ENCODE results near the gene PRLHR.

Gene PRLHR

GRCh38 chr10:118607768-118608354 is 12.4 kb upstream of the PRLHR start:
- Histone ChIP-seq H3K4me3 (no peak overlapping the region), H3K27ac (no peak overlapping the region)
- no peak for TF ChIP-seq CTCF (IDR thresholded peaks at IDR 0.05)
- no peak for DNase-seq (ENCODE audit: low spot score)

DNA sequence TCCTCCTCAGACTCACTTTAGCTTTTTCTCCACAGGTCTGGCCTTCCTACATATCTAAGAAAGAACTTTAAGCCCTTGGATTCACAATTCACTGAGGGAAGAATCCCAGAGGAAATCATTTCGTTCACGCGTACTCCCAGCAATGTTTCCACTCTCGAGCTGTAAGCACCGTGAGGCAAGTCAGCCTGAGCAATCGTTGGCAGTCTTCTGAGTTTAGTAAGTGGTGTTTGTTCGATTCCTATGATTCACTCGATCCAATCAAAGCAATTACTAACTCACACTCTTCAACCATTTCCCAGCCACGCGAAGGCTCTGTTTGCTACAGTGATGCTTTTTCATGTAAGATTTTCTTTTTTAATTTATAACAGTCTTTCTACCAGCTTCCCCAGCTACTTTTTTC is 10.2 kb upstream of the PRLHR start:
- Histone ChIP-seq H3K27ac (no peak overlapping the region), H3K4me3 (no peak overlapping the region)
- TF ChIP-seq CTCF (IDR thresholded peaks at IDR 0.05) = no peak
- no peak for DNase-seq (ENCODE audit: low spot score)

- no peak for TF ChIP-seq CTCF (IDR thresholded peaks at IDR 0.05)
- no peak overlapping the region for H3K27ac ChIP-seq
- no peak for DNase-seq (ENCODE audit: low spot score)
- H3K4me3 ChIP-seq = no peak overlapping the region
Measured at GRCh38 chr10:118596426-118597124, 1.1 kb upstream of the PRLHR start.

- TF ChIP-seq CTCF (IDR thresholded peaks at IDR 0.05) = no peak
- no peak overlapping the region for H3K27ac ChIP-seq
- H3K4me3 ChIP-seq = no peak overlapping the region
- no peak for DNase-seq (ENCODE audit: low spot score)
Measured at GRCh38 chr10:118595064-118595420, 406 bp downstream of the PRLHR start.

- TF ChIP-seq CTCF (IDR thresholded peaks at IDR 0.05) = no peak
- DNase-seq (ENCODE audit: low spot score) = no peak
- peak overlapping the region; percentile 17 for H3K4me3 ChIP-seq
- no peak overlapping the region for H3K27ac ChIP-seq
Measured at GRCh38 chr10:118594392-118595063, 920 bp downstream of the PRLHR start.

DNA sequence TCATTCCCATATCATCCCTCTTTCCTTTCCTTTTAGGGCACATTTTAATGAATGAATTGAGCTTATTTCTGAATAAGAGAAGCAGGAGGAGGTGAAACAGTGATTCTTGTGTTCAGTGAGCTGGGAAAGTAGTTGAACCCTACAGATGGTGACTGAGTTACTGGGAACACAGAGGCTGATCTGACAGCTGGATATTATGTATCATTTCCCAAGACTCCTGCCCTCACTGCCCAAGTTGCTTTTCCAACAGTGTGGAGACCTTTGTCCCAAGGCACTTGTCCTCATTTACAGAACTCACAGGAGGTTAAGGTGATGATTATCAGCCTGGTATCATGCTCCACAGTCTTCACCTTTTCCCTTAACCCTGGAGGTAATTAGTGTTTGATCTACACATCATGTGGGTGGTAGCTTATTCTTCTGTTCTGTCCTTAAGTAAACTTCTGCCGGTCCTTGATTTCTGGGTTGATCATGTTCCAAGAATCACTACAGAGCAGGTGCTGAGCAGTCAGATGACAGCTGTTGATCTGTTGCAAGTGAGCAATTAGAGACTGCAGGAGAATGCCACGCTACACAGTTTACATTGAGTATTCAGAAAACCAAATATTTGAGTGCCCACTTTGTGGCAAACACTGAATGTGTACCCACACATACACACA is 2.6 kb downstream of the PRLHR start:
- Histone ChIP-seq H3K27ac (no peak overlapping the region), H3K4me3 (no peak overlapping the region)
- DNase-seq (ENCODE audit: low spot score) = no peak
- TF ChIP-seq CTCF (IDR thresholded peaks at IDR 0.05) = no peak
